SHP77 (cell line): ENCODE data around the gene FUT8.

Experiments
- DNase-seq, 2 experiments: peaks; one replicate each; lab custom pipeline; 2025; lab: John Stamatoyannopoulos, UW

The FUT8 gene

DNA sequence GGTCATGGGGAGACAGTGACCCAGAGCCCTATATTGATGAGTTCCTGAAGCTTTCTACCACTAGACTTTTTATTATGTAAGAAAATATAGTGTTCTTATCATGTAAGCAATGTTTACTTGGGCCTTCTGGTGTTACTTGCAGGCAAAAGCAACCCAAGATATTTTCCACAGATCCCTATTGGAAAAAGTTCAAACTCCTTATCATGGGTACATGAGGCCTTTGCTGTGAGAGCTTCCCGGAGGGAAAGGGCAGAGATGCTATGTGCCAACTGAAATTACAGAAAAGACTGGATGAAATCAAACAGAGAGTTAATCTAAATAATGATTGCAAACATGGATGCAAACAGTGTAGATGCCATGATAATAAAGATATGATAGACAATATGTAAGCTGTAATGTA is 361.5 kb downstream of the FUT8 start:
- no peak for DNase-seq

DNA sequence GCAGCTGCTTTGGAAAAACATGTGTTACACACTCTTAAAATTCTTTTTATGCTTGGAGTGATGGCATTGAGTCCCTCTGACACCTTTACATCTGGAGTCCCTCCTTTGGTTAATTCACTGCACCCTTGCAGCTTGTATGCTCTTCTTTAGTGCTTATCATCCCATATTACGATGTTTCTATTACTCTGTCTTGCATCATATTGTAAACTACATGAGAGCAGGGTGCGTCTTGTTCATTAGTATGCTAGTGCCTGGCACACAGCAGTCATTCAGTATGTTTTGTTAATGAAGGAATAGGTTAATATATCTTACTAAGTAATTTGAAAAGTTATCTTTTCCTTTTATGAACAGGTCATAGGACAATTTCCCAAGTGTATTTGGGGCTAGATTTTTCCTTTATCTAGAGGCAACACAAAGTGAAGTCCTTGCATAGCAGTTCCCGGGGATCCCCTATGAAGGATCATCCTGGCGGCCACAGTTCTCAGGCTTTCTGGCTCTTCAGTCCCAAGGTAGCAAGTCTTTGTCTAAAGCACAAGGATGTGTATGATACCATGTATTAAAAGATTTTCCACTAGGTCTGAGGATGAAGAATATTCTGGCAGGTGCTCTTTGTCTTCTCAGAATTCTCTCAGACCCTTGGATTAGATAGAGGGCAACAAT is 363.8 kb downstream of the FUT8 start:
- DNase-seq: no peak

DNA sequence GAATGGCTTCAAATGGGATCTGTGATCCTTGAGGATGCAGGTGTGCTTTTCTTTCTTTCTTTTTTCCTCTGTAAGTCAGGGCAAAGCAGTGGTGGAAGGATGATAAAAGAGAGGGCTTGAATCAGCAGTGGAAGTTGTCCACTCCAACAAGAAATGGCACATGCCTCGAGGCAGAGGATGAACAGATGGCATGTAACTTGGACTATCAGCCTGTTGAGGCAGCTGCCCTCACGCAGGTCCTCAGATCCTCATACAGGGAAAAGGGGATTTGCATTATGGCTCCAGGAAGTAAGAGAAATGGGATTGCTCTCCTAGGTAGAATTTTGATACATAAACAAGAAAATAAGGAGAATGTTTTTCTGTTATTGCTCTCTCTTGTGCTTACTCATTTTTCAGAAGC is 368.0 kb downstream of the FUT8 start:
- no peak for DNase-seq

DNA sequence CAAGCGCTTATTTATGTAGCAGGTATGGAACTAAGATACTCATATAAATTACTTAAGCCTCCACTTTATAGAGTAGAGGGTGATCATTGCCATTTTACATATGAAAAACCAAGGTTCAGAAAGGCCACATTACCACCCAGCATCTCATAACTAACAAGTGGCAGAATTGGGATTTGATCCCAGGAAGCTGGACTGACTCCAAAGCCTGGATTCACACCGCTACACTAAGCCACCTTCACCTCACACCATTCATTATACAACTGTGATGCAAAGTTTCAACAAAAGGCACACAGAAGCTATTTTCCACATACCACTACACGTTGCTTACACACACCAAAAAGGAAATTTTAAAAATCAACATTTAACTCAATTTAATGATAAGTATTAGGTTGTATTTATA is 370.6 kb downstream of the FUT8 start:
- DNase-seq: no peak

DNA sequence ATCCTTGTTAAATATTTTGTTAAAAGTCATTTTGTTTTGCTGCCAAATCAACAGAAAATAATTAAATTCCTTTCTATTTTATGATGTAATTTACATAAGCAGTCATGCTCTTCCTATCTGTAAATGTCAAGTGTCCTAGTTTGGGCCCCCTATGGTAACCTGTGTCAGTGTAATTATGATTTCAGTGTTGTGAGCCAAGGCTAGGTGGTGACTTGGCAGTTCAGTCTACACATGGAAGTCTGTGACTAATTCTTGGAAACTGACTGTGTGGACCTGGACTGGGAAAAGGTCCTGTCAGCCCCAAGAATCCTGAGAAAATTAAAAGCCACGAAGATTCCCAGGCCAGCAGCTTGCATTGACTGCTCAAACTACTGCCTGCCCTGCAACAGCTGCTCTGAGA is 371.0 kb downstream of the FUT8 start:
- DNase-seq: no peak

DNA sequence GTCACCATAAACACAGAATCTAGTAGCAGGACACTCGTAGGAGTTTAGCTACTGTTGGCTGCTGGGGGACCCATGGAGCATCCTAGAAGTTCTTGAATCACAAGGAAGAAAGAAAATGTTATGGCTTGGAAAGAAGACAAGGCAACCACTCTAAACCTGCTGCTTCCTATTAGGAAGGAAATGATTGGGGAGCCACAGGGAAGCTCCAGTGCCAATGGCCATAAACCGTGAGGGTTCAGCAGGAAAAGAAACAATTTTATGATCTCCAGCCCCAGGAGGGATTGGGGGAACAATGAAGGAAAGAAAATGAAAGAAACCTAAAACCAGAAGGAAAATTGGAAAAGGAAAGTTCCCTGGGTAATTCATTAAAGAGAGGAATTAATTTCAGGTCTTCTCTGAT is 372.0 kb downstream of the FUT8 start:
- DNase-seq: no peak

DNA sequence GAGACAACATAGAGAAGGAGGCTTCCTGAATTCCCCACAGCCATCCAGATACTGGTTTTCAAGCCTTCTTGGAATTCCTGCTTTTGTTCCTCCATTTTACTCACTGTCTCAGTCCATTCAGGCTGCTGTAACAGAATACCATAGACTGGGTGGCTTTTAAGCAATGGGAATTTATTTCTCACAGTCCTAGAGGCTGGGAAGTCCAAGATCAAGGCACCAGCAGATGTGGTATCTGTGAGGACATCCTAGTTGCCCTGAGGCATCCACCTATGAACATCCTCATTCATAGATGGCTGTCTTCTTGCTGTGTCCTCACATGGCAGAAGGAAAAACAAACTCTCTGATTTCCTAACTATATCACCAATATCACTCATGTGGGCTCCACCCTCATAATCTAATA is 374.9 kb downstream of the FUT8 start:
- no peak for DNase-seq

DNA sequence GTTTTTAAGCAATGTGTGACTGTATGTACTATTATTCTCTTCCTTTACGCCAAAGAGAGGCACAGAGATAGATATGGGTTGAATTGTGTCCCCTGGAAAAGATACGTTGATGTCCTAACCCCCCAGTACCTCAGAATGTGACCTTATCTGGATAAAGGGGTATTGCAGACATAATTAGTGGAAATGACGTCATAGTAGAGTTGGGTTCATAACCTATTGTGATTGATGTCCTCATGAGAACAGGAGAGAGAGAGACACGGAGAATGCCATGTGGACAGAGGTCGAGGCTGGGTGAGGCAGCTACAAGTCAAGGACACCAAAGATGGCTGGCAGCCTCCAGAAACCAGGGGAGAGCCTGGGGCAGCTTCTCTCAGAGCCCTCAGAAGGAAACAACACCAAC is 376.3 kb downstream of the FUT8 start:
- no peak for DNase-seq

DNA sequence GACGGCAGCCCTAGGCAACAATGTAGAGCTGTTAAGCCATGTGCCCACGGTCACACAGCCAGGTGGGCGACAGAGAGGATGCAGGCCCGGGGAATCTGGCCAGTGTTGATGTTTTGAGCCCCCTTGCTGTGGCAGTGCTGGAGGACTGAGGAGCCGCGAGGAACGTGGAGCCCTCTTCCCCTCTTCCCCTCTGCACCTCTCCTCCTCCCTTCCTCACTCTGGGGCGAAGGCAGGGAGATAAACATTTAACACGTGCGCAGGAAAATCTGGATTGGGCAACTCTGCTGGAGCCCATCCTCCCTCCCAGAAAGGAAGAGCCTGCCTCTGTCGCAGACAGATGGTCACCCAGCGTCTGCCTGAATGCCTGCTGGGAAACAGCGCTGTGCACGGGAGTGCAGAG is 376.8 kb downstream of the FUT8 start:
- DNase-seq: peak; percentile 16 to 47

DNA sequence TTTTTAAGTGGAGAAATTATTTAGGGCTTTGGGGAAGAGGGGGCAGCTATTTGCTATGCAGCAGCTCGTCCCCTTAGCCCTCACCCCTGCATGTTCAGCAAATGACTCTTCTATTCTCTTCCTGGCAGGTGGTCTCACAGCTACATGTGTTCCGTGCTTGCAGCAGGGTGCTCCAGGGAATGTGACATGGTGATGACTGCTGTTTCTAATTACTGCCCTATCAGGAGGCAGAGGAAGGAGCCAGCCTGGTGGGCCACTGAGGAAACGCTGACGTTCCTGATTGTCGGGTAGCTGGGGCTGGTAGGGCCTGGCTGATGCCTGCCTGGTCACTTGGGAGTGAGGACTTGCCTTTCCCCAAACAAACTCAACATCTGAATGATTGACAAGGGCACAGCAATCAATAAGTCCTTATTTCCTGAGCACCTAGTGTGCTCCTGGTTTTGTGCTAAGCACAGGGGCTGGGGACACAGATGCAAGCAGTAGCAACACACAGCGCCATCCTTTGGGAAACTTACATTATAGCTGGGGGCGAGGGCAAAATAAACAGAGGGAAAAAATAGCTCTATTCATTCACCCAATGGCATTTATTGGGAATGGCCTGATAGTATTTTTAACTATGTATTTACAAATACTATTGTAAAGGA is 377.8 kb downstream of the FUT8 start:
- DNase-seq: peak; percentile 16 to 30

DNA sequence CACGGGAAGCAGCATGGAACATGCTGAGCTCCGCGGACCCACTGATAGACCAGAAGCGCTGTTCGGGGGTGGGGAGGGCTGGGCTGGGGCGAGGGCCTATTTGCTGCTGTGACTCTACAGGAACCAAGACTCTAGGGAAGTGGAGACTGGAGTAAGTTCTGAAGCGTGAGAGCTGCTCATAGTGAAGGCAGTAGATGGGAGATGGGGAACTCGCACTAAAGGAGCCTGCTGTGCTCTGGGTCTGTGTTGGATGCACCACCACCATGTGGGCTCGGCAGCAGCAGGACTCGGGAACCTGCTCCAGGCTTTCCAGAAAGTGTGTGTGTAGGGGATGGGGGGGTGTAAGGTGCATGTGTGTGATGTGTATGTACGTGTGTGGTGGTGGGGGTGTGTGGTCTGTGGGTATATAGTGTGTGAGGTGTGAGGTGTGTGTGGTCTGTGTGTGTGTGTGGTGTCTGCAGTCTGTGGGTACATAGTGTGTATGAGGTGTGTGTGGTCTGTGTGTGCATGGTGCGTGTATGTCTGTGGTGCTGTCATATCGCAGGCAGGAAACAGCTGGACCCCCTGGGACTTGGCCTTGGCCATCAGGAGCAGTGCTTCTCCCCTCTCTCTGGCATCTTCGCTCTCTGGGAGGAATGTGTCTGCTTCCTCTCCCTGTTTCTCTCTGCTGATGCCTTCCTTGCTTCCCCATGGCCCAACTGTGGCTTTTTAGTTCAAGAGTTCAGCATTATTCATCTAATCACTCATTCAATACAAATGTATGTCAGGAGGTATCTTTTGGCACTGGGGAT is 378.9 kb downstream of the FUT8 start:
- no peak for DNase-seq

DNA sequence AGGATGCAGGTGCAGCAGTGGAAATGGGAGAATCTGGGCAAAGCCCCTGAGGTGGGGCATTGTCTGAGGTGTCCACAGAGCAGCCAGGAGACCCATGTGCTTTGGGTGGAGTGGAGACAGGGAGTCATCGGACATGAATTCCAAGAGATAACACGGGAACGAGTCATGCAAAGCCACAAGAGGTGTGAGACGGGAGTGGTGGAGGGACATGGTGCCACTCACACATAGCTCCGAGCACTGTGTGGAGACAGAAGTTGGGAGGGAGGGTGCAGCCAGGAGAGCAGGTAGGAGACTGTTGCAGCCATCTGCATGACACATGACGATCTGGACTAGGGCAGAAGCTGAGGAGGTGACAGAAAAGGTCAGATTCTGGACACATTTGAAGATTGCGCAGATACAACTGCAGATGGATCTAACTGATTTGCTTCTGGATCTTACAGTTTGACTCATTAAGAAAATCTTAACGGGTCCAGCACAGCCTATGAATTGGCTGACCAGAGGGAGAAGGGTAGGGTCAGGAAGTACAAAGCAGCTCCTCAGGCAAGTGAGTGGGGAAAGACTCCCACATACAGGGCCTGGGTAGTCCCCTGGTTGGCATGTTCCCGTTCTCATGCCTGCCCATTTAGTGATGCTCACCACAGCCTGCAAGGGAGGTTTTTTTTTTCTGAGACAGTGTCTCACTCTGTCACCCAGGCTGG is 379.8 kb downstream of the FUT8 start:
- DNase-seq: no peak
